Memory B cell (primary cell): ENCODE measurements around the gene GNG2.

Experiments
- ATAC-seq: fragments of 150-1000 bp; cut with Tn5 transposase; 2 replicates; pipeline ENCODE4 v1.10.0; 2021; ENCODE audit warnings: low read depth, mild to moderate bottlenecking, moderate library complexity
- DNase-seq, 2 donors: peaks; one replicate each; pipeline ENCODE4 v3.0.0; 2022; ENCODE audit warnings: low spot score in 2 of 2
- H3K27ac Mint-ChIP-seq: one replicate; pipeline ENCODE4 v1.8.0; 2022; ENCODE audit warnings: mild to moderate bottlenecking, moderate library complexity, mixed read lengths
- H3K27me3 Mint-ChIP-seq: one replicate; pipeline ENCODE4 v1.8.0; 2022; ENCODE audit warnings: mixed read lengths
- H3K36me3 Mint-ChIP-seq: one replicate; pipeline ENCODE4 v1.8.0; 2022; ENCODE audit warnings: mild to moderate bottlenecking, mixed read lengths
- H3K4me1 Mint-ChIP-seq: one replicate; pipeline ENCODE4 v1.8.0; 2022; ENCODE audit warnings: mixed read lengths
- H3K4me3 Mint-ChIP-seq: one replicate; pipeline ENCODE4 v1.8.0; 2022; ENCODE audit warnings: mild to moderate bottlenecking, moderate library complexity, mixed read lengths
- H3K9me3 Mint-ChIP-seq: one replicate; pipeline ENCODE4 v1.8.0; 2022; ENCODE audit warnings: mixed read lengths

Gene GNG2

DNA sequence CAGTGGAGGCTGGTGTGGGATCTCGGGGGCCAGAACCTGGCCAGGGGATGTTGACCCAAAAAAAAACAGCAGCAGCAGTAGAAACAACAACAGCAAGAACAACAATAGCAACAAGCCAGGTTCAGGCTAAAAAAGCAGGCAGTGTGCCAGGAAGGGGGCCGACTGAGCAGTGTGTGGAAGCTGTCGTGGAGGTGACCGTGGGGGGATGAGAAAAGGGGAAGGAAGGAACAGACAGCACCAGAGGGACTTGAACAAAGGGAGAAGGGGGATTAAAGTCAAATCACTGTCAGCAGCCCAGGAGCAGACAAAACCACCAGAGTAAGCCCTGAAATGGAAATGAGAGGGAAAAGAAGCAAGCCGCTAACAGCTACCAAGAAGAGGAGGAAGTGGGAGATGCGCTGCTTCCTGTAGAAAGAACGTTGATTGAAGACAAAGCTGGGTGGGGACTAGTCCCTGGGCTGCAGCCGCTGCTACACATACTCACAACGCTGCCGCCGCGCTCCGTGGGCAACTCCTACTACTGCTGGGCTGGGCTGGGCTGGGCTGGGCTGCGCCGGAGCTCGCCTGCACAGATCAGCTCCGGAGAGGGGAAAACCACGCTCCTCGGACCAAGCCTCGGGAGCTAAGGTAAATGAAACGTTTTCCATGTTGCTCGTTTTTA, at the start of gene GNG2:
GNG2 (plus strand) TSS at position 449 of the 661 bp plus-strand sequence. CDS start 90,067 bp downstream, outside the sequence.
- Mint-ChIP-seq H3K27ac (peak within 1 kb of the TSS; percentile 90), H3K4me1 (peaks cover 39% of the 10 kb centered on the region), H3K9me3 (peaks cover 1% of the 10 kb centered on the region), H3K27me3 (no peaks in the 10 kb centered on the region), H3K36me3 (no peaks in the 10 kb centered on the region), H3K4me3 (peak within 1 kb of the TSS; percentile 85)
- ATAC-seq, result peak; percentile 92
- DNase-seq, result peak; percentile 57 to 66

DNA sequence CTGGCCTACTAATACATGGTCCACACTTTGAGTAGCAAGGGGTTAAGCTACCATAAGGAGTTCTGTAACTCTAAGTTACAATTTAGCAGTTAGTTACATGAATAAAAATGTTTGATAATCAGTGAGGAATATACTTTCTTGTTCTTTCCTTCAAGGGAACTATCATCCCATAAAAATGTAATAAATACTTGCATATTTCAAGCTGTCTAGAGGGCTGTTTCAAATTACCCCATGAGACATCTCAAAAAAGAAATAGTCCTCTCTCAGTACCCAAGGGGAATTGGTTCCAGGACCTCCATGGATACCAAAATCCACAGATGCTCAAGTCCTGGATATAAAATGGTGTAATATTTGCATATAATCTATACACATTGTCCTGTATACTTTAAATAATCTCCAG, 48.7 kb upstream of the GNG2 start:
- ATAC-seq, result no peak
- H3K4me3 Mint-ChIP-seq, result no peak overlapping the region

GRCh38 chr14:51816031-51816430, 44.4 kb upstream of the GNG2 start:
- Mint-ChIP-seq H3K9me3 (peaks cover 1% of the 10 kb centered on the region), H3K4me1 (peaks cover 8% of the 10 kb centered on the region)

More for the DNA sequence above, 48.7 kb upstream of the GNG2 start:
- H3K9me3 Mint-ChIP-seq, result peaks cover 8% of the 10 kb centered on the region
- no peaks in the 10 kb centered on the region for H3K4me1 Mint-ChIP-seq
- no peak overlapping the region for H3K27ac Mint-ChIP-seq
- DNase-seq, result no peak
- peaks cover 4% of the 10 kb centered on the region for H3K36me3 Mint-ChIP-seq
- peaks cover 2% of the 10 kb centered on the region for H3K27me3 Mint-ChIP-seq

DNA sequence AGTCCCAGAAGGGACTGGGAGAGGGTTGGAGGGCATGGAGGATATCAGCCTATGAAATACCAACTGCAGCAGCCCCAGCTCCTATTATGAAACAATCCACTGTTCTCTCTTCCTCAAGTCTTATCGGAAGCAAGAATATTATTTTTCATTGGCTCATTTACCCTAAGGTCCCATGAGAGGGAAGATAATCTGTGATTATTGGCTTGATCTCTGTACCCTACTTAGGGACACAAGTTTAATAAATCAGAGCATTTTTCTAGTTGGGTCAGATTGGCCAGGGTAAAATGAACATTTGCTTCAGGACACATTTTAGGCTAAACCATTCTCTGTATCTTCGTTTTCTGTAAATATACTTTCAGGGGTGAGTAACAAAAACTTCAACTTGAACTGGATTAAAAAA, 43.1 kb upstream of the GNG2 start:
- Mint-ChIP-seq H3K4me1 (peaks cover 8% of the 10 kb centered on the region), H3K9me3 (peaks cover 1% of the 10 kb centered on the region), H3K27ac (no peak overlapping the region), H3K4me3 (no peak overlapping the region), H3K36me3 (no peaks in the 10 kb centered on the region), H3K27me3 (peaks cover 5% of the 10 kb centered on the region)
- DNase-seq (no peak), ATAC-seq (no peak)

More at GRCh38 chr14:51816031-51816430, 44.4 kb upstream of the GNG2 start:
- no peaks in the 10 kb centered on the region for H3K36me3 Mint-ChIP-seq
- ATAC-seq (no peak), DNase-seq (no peak)
- H3K27ac Mint-ChIP-seq, result no peak overlapping the region
- H3K4me3 Mint-ChIP-seq, result no peak overlapping the region
- H3K27me3 Mint-ChIP-seq, result peaks cover 5% of the 10 kb centered on the region

DNA sequence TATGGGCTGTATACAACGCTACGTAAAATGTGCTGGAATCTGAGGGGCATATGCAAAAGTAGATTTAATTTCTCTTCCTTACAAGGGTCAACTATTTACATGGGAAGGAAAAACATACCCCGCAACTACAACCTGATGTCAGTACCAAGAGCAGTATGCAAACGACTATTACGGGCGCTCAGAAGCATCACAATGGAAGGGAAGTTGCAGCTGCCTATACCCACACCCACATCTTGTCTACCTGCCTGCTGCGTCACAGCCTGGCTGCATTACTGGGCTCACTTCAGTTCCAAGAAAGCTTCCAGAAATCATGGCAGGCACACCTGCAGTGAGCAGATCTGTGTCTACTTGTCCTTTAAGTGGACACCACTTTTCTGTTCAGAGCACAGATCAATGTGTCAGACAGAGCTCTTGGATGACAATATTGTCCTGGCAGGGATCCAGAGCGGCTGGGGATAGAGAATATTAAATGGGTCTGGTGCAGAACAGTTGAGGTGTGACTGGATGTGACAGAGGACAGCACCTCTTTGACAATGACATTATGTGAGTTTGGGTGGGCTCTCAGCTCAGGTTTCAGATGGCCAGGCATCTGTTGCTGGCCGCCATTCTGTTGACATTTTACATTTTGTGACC, 41.5 kb upstream of the GNG2 start:
- H3K4me3 Mint-ChIP-seq, result no peak overlapping the region
- H3K27me3 Mint-ChIP-seq, result peaks cover 5% of the 10 kb centered on the region
- H3K27ac Mint-ChIP-seq, result no peak overlapping the region
- peaks cover 1% of the 10 kb centered on the region for H3K9me3 Mint-ChIP-seq
- DNase-seq, result no peak
- ATAC-seq, result peak; percentile 89
- H3K4me1 Mint-ChIP-seq, result peaks cover 8% of the 10 kb centered on the region
- H3K36me3 Mint-ChIP-seq, result no peaks in the 10 kb centered on the region

- no peak overlapping the region for H3K27ac Mint-ChIP-seq
- no peaks in the 10 kb centered on the region for H3K36me3 Mint-ChIP-seq
- no peak for ATAC-seq
- DNase-seq, result no peak
- H3K4me1 Mint-ChIP-seq, result peaks cover 8% of the 10 kb centered on the region
- peaks cover 3% of the 10 kb centered on the region for H3K27me3 Mint-ChIP-seq
- no peak overlapping the region for H3K4me3 Mint-ChIP-seq
- H3K9me3 Mint-ChIP-seq, result no peaks in the 10 kb centered on the region
Observed at GRCh38 chr14:51821822-51822221, 38.6 kb upstream of the GNG2 start.

GRCh38 chr14:51822499-51822898, 37.9 kb upstream of the GNG2 start:
- H3K27me3 Mint-ChIP-seq, result peaks cover 3% of the 10 kb centered on the region
- H3K36me3 Mint-ChIP-seq, result no peaks in the 10 kb centered on the region
- DNase-seq (no peak), ATAC-seq (no peak)
- H3K9me3 Mint-ChIP-seq, result no peaks in the 10 kb centered on the region
- no peak overlapping the region for H3K4me3 Mint-ChIP-seq
- H3K4me1 Mint-ChIP-seq, result peaks cover 8% of the 10 kb centered on the region
- no peak overlapping the region for H3K27ac Mint-ChIP-seq

DNA sequence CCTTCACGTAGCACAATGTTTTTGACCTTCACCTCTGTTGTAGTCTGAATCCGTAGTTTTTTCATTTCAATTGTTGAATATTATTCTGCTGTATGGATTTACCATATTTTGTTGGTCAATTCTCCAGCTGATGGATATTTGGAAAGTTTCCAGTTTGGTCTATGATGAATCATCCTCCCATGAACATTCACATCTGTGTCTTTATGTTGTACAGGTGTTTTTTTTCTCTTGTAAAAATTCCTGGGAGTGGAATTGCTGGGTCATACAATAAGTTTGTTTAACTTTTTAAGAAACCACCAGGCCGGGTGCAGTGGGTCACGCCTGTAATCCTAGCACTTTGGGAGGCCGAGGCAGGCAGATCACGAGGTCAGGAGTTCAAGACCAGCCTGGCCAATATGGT, 36.7 kb upstream of the GNG2 start:
- H3K36me3 Mint-ChIP-seq, result no peaks in the 10 kb centered on the region
- no peak overlapping the region for H3K4me3 Mint-ChIP-seq
- no peaks in the 10 kb centered on the region for H3K9me3 Mint-ChIP-seq
- H3K4me1 Mint-ChIP-seq, result peaks cover 8% of the 10 kb centered on the region
- DNase-seq, result no peak
- H3K27ac Mint-ChIP-seq, result no peak overlapping the region
- peaks cover 3% of the 10 kb centered on the region for H3K27me3 Mint-ChIP-seq
- no peak for ATAC-seq

- Mint-ChIP-seq H3K4me1 (peaks cover 3% of the 10 kb centered on the region), H3K36me3 (no peaks in the 10 kb centered on the region), H3K4me3 (no peak overlapping the region), H3K9me3 (no peaks in the 10 kb centered on the region), H3K27ac (no peak overlapping the region), H3K27me3 (no peaks in the 10 kb centered on the region)
- DNase-seq (no peak), ATAC-seq (no peak)
Observed at GRCh38 chr14:51824191-51824590, 36.2 kb upstream of the GNG2 start.

- Mint-ChIP-seq H3K27ac (no peak overlapping the region), H3K36me3 (no peaks in the 10 kb centered on the region), H3K27me3 (no peaks in the 10 kb centered on the region), H3K4me1 (peaks cover 3% of the 10 kb centered on the region), H3K4me3 (no peak overlapping the region), H3K9me3 (no peaks in the 10 kb centered on the region)
- no peak for DNase-seq
- no peak for ATAC-seq
Observed at GRCh38 chr14:51825926-51826325, 34.5 kb upstream of the GNG2 start.

DNA sequence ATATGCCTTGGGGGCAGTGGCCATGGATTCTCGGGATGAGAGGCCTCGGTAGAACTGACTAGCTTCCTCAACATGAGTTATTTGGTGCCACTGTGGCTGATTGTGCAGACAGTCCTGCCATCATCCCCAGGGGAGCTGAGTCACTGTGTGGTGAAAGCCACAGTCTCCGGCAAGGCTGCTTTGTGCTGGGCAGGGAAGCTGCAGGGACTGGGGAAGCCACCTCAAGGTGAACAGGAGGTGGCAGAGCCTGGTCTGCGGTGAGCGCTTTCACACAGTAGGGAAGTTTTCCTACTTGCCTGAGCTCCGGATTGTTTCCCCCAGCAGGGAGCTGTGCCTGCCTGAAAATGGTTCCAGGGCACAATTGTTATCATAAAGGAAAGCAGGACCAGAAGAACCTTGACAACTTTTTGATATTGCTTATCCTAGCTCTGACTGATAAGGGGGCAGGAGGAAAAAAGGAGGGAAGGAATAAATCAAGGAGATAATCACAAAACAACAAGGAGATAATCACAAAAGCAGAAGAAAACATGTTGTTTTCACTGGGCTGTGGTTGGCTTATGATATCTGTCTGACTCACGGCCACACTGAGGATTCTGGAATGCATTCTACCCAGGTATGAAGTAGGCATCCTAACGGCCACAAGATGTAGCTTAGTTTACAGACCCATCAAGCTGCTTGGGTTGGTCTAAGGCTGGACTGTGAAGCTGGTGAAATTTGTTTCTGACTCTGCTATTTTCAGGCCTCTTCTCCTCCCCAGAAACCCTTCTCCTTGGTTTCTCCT, 32.2 kb upstream of the GNG2 start:
- ATAC-seq (peak; percentile 100), DNase-seq (peak; percentile 46 to 59)
- Mint-ChIP-seq H3K36me3 (no peaks in the 10 kb centered on the region), H3K27me3 (no peaks in the 10 kb centered on the region), H3K27ac (no peak overlapping the region), H3K9me3 (no peaks in the 10 kb centered on the region), H3K4me3 (no peak overlapping the region), H3K4me1 (peaks cover 3% of the 10 kb centered on the region)

DNA sequence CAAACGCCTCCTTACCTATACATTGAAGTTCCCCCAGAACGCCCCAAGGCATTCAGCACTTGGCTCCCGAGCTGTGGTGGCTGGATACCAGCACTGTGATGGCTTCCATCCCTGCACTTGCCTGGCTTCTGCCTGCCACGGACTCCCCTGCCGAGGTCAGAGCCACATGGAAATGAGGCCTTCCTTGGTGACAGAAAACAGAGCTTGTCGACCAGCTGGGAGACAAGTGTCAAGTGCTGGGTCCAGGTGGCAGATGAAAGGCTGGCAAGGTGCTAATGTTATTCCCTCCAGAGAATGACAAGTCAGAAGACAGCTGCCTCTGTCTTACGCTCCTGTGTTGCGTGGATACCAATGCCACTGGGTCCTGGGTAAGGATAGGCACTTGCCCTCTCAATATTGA, 26.2 kb upstream of the GNG2 start:
- Mint-ChIP-seq H3K27me3 (no peaks in the 10 kb centered on the region), H3K36me3 (no peaks in the 10 kb centered on the region), H3K4me1 (peaks cover 3% of the 10 kb centered on the region), H3K4me3 (no peak overlapping the region), H3K9me3 (no peaks in the 10 kb centered on the region), H3K27ac (no peak overlapping the region)
- DNase-seq (no peak), ATAC-seq (no peak)

DNA sequence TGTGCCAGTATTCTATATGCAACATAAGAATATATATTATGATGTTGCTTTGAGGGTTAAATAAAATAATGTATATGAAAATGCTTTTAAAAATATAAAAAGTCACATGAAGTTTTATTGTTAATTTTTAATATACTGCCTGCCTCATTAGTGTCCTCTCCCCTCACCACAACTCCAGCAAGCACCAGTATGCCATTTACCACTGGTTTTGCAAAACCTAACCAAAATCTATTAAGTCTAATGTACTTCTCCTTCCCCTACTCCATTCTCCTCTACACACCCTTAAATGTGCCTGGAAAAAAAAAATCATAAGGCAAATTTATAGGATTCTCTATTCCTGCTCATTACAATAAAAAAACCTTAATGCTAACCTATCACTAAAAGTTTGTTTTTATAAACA, 24.0 kb upstream of the GNG2 start:
- Mint-ChIP-seq H3K9me3 (no peaks in the 10 kb centered on the region), H3K4me1 (peaks cover 3% of the 10 kb centered on the region), H3K27ac (no peak overlapping the region), H3K36me3 (no peaks in the 10 kb centered on the region), H3K27me3 (no peaks in the 10 kb centered on the region), H3K4me3 (no peak overlapping the region)
- ATAC-seq (peak; percentile 68), DNase-seq (no peak)

- DNase-seq (peak; percentile 57 to 66), ATAC-seq (peak; percentile 34)
- Mint-ChIP-seq H3K27me3 (no peaks in the 10 kb centered on the region), H3K9me3 (no peaks in the 10 kb centered on the region), H3K36me3 (no peaks in the 10 kb centered on the region), H3K4me1 (peaks cover 35% of the 10 kb centered on the region), H3K27ac (peak overlapping the region; percentile 100), H3K4me3 (peak overlapping the region; percentile 32)
Observed at GRCh38 chr14:51844081-51844881, 16.1 kb upstream of the GNG2 start.
